IPS DF 4.7 (cell line): Measurements from ENCODE around the gene RTL10.
"Not testable (repeated sequence)": the region's sequence is repeated elsewhere in the genome, so short reads cannot be mapped to it uniquely, and the experiment has no call there.

ENCODE experiments used
- DNase-seq: peaks from one replicate; pipeline ENCODE4 v3.0.0-alpha.2; 2013; ENCODE audit warnings: low spot score; ENCODE audit errors: extremely low read depth

Gene RTL10

DNA sequence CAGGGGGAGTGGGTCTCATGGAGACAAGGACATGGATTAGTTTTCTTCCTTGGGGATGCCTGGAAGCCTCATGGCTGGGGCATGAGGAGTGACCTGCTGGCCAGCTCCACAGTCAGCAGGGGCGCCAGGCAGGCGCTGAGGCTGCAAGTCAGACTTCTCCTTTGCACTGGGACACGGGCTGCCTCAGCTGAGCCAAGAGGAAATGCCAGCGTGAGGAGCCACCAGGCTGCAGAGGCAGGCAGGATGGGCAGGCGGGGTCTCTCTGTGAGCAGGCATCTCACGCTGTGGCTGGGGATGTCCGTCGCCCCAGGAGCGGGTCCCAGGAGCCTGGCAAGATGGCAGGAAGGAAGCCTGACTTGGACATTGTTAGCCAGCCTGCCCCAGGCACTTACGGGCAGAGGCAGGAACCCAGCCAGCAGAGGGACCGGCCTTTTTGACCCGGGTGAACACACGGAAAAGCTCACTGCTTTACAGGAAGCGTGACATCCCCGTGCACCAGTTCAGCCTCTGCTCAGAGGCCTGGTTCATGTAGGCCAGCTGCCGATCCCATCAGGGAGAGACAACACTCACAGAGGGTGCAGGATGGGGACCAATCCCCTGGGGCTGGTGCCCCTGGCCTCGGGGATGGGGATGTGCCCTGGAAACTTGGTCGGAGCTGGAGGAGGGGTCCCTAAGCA lies 10.2 kb downstream of the RTL10 start:
- DNase-seq: no peak

DNA sequence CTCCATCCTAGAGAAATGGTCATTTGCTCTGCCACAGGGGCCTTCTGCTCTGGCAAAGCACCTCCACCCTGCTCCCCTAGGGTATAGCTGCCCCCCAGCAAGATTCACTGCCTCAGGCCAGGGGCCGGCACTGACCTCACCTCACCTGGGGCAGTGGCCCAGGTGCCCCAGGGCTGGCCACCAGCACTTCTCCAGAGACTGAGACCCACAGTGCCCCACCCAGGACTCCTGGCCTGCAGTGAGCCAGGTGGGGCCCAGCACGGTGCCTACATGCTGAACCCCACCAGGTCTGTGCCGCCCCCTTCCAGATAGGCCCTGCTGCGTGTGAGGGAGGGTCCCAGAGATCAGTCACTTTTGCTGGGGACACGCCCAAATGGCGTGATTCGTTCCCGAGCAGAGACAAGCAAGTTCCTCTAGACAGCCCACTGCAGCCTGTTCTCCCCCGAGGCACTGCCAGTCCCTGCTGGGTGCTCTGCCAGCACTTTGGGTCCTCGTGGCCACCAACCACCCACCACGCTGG lies 10.8 kb downstream of the RTL10 start:
- DNase-seq: no peak

DNA sequence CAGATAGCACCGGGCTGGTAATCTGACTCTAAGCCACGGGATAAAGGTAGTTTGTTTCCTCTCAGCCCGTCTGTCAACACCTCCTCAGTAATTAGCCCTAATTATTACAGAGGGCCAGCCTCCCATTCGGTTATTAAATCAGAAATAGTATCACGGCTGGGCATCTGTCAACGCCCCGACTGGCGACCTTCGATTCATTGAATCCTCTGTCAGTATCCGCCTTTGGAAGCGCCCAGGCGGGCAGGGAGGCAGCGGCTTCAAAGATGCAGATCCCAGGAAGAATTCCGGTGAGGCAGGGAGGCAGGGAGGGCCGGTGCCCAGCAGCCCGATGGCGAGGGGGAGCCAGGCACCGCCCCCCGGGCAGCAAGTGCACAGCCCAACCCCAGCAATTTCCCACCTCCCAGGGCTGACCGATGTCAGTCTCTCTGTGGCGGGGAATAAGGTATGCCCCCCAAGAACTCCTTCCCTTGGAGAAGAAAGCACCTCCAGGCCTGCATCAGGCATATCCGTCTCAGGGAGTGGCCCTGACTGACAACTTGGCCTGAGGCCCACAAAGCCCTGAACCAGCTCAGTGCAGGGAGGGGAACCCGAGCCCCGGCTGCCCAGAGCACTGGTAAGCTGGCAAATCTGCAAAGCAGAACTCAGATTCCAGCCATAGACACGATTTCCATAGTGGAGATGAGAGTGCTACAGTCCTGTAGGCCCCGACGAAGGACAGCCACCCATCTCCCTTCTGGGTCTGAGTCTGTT lies 11.4 kb downstream of the RTL10 start:
- no peak for DNase-seq

DNA sequence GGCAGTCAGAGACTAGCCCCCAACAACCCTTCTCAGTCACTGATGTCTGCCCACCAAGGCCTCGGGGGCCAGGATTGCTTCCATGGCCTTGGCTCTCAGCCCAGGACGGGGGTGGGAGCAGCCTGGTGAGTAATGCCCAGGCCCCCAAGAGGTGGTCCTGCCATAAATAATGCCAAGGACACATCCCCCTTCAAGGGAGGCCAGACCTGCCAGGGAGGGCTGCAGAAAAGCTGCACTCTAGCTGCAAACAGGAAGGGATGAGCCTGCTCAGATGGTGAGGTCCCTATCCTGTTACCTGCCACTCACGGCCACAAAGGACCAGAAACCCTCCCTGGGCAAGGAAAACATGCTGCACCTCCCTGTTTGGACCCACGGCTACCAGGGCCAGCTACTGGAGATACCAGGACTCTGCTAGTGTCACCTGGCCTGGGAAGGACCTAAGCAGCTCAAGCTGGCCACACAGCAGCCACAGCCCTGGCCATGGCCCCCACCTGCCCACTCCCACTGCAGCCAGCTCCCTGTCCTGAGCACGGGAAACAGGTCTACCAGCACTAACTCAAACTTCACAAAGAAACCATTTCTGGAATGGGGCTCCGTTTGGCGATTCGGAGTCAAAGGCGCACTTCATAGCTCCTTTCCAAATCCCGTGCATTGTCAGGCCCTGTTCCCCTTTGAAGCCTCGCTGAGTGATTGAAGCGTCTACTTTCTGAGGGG lies 12.1 kb downstream of the RTL10 start:
- no peak for DNase-seq

DNA sequence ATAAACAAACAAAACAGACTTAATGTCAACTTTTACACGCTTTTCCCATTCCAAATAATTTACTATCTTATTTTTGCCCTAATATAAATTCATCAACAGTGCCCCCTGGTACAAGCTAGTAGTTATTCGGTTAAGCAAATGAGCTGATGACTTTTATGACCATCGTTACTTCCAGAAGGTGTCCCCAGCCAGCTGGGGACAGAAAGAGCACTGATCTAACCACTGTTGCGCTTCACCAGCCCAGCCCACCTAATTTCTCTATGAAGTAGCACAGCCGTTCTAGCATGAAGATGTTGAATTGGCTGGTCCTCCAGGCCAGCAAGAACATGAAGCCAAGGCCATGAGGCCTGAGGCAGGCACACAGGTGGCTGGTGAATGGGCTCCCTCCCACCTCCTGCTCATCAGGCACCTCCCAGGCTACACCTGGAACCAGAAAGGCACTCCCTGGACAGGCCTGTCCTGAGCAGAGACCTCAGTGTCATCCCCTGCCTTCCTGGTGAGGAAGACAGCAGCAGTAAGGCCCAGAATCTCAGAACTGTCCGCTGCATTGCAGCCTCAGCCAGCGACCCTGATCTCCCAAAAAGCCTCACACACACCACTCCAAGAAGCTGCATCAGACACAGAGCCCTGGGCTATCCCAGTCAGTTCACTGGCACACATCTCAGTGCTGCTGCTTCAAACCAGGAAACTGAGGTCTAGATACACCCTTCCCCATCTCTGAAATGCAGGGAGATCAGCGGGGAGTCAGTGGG lies 12.9 kb downstream of the RTL10 start:
- DNase-seq: no peak

DNA sequence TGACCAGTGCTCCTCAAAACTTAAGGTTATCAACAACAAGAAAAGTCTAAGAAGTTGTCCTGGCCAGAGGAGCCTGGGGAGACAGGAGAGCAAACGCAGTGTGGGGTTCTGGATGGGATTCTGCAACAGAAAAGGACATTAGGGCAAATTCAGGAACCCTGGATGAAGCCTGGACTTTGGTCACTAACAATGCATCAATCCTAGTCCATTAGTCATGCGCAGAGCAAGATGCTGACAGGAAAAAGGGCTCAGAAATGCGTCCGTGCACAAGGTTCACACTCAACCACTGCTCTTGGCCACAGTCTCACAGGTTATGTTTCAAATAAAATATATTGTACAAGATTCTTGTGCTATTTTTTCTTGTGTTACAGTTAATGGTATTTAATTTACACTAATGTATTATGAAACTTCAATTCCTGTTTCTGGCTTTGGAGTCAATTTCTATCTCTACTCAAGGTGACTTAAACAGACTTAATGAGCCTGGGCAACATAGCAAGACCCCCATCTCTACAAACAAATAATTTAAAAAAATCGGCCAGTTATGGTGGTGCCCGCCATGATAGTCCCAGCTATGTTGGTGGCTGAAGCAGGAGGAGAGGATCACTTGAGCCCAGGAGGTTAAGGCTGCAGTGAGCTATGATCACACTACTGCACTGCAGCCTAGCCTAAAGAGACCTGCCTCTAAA lies 13.6 kb downstream of the RTL10 start:
- DNase-seq: no peak

DNA sequence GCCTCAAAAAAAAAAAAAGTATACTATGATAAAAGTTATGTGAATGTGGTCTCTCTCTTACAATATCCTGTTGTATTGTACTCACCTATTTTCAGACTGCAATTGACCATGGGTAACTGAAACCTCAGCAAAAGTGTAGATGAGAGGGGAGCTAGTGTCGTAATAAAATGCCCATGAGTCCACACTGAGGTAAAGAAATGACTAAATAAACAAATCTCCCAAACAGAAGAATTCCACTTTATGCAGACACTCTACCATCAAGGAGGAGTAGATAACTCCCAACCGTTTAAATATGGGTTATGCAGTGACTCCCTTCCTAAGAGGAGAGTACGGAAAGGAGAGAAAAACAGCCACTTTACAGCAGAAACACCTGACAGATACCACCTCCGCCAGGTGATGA lies 14.6 kb downstream of the RTL10 start:
- DNase-seq: no peak

DNA sequence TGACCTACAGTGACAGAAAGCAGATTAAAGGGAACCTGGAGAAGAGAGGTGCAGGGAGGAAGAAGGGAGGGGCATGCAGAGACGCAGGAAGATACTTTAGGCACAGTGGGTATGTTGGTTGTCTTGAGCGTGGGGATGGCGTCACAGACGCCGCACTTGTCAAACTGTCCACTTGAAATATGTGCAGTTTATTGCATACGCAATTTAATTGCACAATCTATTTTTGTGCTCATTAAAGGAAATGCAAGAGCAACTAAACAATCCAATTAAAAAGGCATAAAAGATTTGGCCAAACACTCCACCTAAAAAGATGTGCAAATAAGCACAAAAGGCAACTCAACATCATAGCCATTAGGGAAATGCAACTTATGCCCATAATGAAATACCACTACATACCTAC lies 16.8 kb downstream of the RTL10 start:
- DNase-seq: no peak

DNA sequence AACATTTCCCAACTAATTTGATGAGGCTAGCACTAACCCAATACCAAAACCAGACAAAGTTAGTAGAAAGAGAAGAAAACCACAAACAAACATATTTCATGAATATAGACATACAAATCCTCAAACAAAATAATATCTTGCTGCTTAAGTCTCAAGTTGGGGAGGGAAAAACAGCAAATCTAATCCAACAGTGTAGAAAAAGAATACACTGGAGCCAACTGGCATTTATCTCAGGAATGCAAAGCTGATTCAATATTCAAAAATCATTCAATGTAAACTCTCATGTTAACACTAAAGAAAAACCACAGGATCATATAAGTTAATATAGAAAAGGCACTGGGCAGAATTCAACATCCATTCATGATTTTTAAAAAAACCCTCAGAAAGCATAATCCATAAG lies 18.2 kb downstream of the RTL10 start:
- DNase-seq: no peak

DNA sequence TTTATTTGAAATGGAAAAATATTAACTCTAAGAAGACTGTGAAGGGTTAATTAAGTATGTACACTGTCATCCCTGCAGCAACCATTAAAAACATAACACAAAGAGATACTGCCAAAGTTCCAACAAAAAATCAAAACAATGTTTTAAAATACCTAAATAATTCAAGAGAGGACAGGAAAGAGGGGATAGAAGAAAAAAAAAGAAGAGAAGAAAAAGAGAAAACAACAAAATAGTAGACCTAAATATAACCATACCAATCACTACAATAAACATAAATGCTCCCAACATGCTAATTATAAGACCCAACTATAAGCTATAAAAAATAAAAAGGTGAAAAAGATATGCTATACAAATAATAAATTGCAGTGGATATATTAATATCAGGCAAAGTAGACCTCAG lies 20.1 kb downstream of the RTL10 start:
- DNase-seq: no peak

DNA sequence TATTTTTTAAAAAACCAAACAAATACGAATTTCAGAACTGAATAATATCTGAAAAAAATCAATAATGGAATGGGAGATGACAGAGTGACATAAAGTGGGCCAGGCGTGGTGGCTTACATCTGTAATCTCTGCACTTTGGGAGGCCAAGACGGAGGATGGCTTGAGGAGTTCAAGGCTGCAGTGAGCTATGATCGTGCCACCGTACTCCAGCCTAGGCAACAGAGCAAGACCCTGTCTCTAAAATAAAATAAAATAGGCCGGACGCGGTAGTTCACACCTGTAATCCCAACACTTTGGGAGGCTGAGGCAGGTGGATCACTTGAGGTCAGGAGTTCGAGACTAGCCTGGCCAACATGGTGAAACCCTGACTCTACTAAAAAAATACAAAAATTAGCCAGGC lies 21.3 kb downstream of the RTL10 start:
- not testable (repeated sequence) for DNase-seq

DNA sequence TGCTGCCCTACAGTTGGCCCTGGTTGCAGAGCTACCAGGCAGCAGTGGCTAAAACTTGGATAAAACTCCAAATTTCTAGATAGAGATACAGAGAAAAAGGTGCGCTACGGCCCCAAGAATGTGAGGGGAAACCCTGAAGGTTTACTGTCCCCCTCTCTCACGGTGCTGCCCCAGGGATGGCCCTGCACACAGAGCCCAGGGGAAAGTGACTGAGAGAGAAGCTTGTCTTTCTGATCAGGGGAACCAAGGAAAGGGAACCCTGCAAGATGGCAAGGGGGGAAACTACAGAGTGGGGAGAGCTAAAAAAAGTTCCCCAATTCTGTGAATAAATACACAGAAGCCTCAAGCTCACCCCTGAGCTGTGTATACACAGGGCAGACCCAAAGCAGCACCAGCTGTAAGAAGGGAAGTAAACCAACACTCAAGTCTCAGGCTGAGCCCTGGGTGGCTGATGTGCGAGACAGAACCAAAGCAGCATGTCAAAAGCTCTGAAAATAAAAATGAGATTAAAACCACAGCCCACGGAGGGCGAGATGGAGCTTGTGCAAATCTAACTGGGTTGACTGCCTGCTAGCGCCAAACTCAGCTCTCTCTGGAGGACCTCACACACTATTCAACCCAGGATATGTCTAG lies 22.1 kb downstream of the RTL10 start:
- no peak for DNase-seq

DNA sequence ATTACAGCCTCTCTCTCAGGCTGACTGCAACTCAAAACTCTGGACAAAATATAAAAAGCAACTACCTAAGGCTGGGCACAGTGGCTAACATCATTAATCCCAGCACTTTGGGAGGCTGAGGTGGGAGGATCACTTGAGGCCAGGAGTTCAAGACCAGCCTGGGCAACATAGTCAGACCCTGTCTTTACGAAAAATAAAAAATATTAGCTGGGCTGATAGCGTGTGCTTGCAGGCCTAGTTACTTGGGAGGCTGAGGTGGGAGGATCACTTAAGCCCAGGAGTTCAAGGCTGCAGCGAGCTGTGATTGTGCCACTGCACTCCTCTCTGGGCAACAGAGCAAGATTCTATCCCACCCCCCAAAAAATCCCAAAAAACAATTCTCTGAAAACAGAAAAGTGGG lies 22.7 kb downstream of the RTL10 start:
- DNase-seq: not testable (repeated sequence)

DNA sequence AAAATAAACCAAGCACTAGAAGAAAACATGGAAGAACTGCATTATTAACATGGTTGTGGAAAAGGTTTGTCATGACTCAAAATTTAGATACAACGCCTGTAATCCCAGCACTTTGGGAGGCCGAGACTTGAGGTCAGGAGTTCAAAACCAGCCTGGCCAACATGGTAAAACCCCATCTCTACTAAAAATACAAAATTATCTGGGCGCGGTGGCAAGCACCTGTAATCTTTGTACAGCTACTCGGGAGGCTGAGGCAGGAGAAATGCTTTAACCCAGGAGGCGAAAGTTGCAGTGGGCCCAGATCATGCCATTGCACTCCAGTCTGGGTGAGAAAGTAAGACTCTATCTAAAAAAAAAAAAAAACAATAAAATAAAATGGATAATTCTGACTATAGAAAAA lies 23.7 kb downstream of the RTL10 start:
- DNase-seq: no peak

DNA sequence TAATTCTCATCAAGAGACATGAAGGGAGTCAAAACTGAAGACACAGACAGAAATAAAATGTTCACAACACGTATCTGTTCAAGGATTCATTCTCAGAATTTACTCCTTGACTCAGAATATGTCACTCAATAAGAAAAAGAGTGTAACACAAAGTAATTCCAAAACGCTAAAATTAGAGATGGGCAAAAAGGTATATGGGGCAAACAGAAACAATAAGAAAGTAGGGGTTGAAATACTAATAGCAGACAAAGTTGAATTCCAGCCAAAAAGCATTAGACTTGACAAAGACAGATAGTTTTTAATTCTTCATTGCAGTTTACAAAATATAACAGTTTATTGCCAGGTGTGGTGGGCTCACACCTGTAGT lies 26.7 kb downstream of the RTL10 start:
- DNase-seq: no peak

DNA sequence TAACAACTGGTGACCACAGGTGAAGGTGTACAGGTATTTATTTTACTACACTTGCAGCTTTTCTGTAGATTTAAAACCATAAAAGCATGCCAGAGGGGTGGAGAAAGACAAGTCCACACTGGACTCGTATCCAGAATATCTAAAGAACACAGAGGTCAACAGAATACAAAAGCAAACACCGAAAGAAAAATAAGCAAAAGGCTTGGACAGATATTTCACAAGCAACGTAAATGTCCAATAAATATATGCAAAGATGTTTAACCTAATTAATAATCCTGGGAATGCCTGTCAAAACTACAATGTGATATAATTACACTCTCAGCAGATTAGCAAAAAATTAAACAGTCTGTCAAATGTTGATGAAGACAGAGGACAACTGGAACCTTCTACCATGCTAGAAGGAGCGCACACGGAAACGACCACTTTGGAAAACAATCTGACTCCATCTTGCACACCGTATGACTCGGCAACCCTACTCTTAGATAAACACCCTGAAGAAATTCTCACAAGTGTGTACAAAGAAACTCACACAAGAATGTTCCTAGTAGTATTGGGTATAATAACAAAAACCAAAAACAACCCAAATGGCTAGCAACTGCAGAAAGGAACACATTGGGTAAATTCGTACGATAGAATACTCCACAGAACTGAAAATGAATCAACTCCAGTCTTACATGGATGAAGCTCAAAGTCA lies 27.2 kb downstream of the RTL10 start:
- no peak for DNase-seq

DNA sequence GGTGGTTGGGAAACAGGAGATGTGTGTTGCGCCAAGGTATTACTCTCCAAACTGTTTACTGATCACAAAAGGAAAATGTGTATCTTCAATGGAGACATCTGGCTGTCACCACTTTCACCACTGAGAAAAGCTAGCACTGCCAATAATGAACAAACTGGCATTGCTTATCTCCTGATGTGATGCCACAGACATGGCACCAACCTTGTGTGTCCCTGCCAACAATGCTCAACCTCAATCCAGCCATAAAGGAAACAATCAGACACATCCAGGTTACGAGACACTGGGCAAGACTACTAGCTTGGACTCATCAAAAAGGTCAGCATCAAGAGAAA lies 28.1 kb downstream of the RTL10 start:
- no peak for DNase-seq

DNA sequence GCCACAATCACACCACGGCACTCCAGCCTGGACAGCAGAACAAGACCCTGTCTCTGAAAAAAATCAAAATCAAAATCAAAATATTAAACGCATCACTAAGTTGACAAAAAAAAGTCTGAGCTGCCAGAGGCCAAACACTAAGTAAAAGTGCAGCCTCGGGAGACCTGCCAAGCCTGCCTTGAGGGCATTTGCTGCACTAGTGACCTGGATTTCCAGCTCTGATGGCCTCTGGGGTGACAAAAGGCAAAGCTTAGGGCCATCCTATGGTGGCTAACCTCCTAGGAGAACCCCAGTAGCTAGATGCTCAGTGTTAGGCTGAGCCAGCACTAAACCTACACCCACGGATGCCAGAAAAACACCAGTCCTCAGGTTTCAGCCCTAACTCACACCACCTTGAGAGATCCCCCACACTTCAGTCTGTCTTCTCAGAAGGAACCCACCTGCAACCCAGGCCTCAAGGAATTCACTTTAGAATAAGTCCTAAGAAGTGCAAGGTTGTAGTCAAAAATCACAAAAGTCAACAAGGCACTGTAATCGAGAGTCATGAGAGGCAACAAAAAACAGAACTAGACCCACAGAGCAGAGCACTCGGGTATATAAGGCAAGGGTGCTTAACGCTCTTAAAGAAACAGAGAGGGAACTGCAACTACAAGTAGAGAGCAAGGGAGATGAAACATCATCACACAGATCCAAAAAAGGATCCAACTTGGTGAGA lies 28.6 kb downstream of the RTL10 start:
- no peak for DNase-seq

DNA sequence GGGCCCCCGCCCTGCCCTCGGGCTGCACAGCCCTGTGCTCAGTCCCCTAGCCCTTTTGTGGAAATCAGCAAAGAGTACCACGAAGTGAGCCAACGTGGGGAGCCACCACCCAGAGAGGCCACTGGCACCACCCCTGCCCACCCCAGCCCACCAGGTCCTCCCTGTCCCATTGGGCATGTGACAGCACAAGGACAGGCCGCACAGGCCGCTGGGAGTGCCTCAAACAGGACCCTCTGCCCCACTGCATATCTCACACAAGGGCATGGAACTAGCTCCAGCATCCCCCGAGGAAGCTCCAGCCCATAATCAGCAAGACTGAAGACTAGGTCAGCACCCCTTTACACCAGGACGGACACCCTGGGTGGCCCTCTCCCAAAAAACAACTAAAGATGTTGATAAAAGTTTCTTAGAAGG lies 29.7 kb downstream of the RTL10 start:
- DNase-seq: no peak
